ENCODE results near the gene METTL21C. TPM values are rescaled to one million over a fixed set of nuclear protein-coding genes. Genes with fewer than 3 reads are reported as not detected.

METTL21C gene
- total and polyA plus RNA-seq, 2 experiments from 2014 or later = not detected

DNA sequence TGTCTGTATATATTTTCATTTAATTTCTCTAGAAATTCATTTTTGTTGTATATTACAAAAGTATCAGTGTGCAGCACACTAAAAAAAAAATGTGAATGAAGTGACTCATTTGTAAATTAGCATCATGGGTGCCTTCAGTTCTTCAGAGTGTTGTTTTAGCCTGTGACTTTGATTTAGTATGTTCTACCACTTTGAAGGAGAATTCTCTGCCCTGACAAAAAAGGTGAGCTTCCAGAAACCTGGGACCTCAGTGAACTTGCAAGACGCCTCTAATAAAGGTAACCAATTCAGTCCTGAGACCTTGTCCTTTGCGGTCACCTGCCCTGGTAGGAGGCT, 2.4 kb downstream of the METTL21C start:
- DNase-seq (ENCODE audit: low read depth in 1 of 2, low spot score in 1 of 2) = no peak
- Histone ChIP-seq H3K9me3 (ENCODE audit: low read depth) (no peaks in the 10 kb centered on the region), H3K4me1 (ENCODE audit: low read depth) (peaks cover 12% of the 10 kb centered on the region), H3K27me3 (no peaks in the 10 kb centered on the region), H3K27ac (no peak overlapping the region), H3K4me3 (no peak overlapping the region), H3K36me3 (no peaks in the 10 kb centered on the region)
- TF ChIP-seq, protein P1, sequence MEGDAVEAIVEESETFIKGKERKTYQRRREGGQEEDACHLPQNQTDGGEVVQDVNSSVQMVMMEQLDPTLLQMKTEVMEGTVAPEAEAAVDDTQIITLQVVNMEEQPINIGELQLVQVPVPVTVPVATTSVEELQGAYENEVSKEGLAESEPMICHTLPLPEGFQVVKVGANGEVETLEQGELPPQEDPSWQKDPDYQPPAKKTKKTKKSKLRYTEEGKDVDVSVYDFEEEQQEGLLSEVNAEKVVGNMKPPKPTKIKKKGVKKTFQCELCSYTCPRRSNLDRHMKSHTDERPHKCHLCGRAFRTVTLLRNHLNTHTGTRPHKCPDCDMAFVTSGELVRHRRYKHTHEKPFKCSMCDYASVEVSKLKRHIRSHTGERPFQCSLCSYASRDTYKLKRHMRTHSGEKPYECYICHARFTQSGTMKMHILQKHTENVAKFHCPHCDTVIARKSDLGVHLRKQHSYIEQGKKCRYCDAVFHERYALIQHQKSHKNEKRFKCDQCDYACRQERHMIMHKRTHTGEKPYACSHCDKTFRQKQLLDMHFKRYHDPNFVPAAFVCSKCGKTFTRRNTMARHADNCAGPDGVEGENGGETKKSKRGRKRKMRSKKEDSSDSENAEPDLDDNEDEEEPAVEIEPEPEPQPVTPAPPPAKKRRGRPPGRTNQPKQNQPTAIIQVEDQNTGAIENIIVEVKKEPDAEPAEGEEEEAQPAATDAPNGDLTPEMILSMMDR (IDR thresholded peaks at IDR 0.05; ENCODE audit: low read depth, low read length) = no peak

DNA sequence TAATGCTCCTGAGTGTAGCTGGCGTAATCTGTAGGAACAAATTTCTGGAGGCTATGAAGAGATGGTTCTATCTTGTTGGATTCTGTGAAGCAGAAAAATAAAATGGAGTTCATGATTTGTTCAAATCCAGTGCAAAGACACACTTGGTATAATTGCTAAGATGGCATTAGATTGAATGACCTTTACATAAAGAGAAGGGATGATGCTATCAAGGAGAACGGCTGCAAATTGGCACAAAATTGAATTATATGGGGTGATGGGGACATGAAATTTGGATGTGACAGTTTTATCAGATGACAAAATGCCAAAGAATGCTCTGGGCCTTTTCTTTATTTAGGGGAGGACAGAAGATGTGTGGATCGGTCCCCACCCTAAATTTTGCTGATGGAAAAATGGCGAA, 4.0 kb downstream of the METTL21C start:
- DNase-seq (ENCODE audit: low read depth in 1 of 2, low spot score in 1 of 2) = no peak
- Histone ChIP-seq H3K4me1 (ENCODE audit: low read depth) (peaks cover 12% of the 10 kb centered on the region), H3K27me3 (no peaks in the 10 kb centered on the region), H3K27ac (no peak overlapping the region), H3K36me3 (no peaks in the 10 kb centered on the region), H3K9me3 (ENCODE audit: low read depth) (no peaks in the 10 kb centered on the region), H3K4me3 (no peak overlapping the region)
- TF ChIP-seq, protein P1 (IDR thresholded peaks at IDR 0.05; ENCODE audit: low read depth, low read length) = no peak

DNA sequence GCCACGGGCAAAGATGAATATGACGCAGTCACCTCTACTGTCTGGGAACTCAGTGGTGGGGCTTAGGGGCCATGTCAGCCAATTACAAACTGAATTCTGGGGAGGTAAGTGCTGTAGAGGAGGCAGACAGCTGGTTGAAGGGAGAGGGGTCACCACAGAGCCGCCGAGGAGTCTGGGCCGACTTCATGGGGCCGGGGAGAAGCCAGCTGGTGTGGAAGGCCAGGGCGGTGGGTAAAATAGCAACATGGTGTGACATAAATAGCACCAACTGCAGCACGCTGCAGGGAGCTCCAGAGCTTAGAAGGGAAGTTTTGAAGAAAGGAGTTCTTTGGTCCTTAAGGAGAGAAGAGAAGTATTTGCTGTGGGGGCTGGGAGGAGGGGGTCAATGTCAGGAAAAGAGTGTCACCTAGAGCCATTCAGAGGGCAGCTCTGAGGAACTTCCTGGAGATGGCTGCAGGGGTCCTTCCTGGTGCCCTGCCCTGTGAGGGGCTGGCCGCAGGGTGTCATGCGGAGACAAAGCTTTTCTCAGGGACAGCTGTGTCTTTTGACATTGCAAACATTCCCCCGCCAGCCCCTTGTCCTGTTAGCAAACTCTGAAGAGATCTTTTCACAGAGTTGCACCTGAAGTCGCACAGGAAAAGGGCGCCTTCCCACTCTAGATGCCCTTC, 6.4 kb downstream of the METTL21C start:
- DNase-seq (ENCODE audit: low read depth in 1 of 2, low spot score in 1 of 2) = no peak
- H3K27ac ChIP-seq = no peak overlapping the region
- no peak overlapping the region for H3K4me3 ChIP-seq
- no peaks in the 10 kb centered on the region for H3K27me3 ChIP-seq
- TF ChIP-seq, protein P1 (IDR thresholded peaks at IDR 0.05; ENCODE audit: low read depth, low read length) = no peak
- no peaks in the 10 kb centered on the region for H3K36me3 ChIP-seq
- H3K4me1 ChIP-seq (ENCODE audit: low read depth) = peaks cover 12% of the 10 kb centered on the region
- H3K9me3 ChIP-seq (ENCODE audit: low read depth) = no peaks in the 10 kb centered on the region

DNA sequence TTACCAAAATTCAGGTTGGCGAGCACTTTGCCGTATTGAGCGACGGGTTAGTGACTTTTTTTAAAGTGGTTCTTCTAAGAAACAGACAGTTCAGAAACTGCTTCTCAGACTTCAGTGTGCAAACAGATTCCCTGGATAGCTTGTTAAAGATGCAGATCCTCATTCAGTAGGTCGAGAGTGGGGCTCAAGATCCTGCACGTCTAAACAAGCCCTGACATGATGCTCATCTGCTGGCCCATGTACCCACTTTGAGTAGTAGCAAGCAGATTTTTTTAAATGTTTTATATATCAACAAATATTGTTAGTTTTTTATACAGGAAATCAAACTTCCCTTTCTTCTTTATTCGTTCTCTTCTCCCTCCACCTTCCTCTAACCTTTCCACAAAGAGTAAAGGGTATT, 7.3 kb downstream of the METTL21C start:
- H3K27ac ChIP-seq = no peak overlapping the region
- H3K36me3 ChIP-seq = no peaks in the 10 kb centered on the region
- H3K4me3 ChIP-seq = no peak overlapping the region
- no peak for DNase-seq (ENCODE audit: low read depth in 1 of 2, low spot score in 1 of 2)
- H3K4me1 ChIP-seq (ENCODE audit: low read depth) = peaks cover 11% of the 10 kb centered on the region
- H3K27me3 ChIP-seq = no peaks in the 10 kb centered on the region
- H3K9me3 ChIP-seq (ENCODE audit: low read depth) = no peaks in the 10 kb centered on the region
- TF ChIP-seq, protein P1 (IDR thresholded peaks at IDR 0.05; ENCODE audit: low read depth, low read length) = no peak

DNA sequence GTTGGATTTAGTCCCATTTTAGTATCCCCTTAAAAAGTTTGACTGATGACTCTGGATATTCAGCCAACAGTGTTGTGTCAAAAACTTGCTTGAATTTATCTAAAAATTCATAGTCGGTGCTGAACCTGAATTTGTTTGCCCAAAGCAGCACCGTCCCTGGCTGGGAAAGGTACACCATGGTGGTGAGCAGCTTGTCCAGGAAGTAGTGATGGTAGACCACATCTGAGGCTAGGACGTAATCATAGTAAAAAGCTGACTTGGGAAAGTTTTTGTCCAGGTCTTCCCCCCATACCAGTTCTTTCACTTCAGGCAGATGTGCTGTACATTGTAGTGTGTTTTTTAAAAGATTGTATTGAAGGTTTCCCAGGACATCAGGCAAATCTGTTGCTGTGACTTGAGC, 8.8 kb downstream of the METTL21C start:
- Histone ChIP-seq H3K4me3 (no peak overlapping the region), H3K9me3 (ENCODE audit: low read depth) (no peaks in the 10 kb centered on the region), H3K27me3 (no peaks in the 10 kb centered on the region), H3K36me3 (no peaks in the 10 kb centered on the region), H3K27ac (no peak overlapping the region), H3K4me1 (ENCODE audit: low read depth) (peaks cover 7% of the 10 kb centered on the region)
- TF ChIP-seq, protein P1 (IDR thresholded peaks at IDR 0.05; ENCODE audit: low read depth, low read length) = no peak
- DNase-seq (ENCODE audit: low read depth in 1 of 2, low spot score in 1 of 2) = no peak

Data from cardiac muscle cell (in vitro differentiated cells and primary cell).